DMS79 (cell line): ENCODE measurements around the gene WIPF1.
"Not testable (repeated sequence)": the region's sequence is repeated elsewhere in the genome, so short reads cannot be mapped to it uniquely, and the experiment has no call there.

Experiments
- DNase-seq: peaks from one replicate; lab custom pipeline; 2025; lab: John Stamatoyannopoulos, UW

WIPF1 gene

DNA sequence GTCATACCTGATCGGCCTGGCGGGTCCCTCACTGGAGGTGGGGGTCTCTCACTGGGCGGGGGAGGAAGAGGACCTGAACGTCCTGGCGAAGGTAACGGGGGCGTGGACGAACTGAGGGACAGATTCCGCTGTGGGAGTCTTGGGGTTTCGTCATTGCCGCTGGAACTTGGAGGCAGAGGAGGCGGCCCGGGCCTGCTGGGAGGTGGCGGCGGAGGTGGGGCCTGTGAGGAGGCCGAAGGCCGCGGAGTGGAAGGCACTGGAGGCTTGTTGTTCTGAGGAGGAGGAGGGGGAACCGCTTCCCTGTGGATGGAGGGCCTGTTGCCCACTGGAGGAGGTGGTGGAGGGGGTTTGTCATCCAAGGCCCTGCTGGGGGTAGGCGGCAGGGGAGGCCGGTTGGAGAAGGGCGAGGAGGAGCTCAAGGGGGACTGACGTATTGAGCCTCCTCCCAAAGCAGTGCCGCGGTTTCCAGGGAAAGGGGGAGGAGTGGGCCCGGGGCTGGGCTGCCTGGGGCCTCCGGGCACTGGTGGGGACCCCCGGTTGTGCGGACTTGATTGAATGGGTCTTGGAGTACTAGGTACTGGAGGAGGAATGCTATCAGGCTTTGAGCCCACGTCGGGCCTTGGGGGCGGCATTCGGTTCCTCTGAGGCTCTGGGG, 25.8 kb downstream of the WIPF1 start:
- no peak for DNase-seq

GRCh38 chr2:174570318-174570958, 27.2 kb downstream of the WIPF1 start:
- DNase-seq: no peak

DNA sequence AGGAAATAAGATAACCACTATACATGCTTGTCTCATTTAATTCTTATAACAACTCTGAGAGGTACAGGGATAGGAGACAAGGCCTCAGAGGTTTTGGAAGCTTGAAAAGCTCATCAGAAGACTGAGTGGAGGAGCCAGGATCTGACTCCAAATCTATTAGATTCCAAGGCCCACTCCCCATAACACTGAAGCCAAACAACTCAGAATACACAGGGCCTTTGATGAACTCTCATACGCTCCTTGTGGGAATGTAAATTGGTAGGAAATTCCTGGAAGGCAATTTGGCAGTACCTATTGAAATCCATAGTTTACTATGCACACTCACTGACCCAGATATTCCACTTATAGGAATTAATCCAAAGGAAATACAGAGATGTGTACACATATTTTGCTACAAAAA, 27.9 kb downstream of the WIPF1 start:
- no peak for DNase-seq

GRCh38 chr2:174568425-174568824, 29.2 kb downstream of the WIPF1 start:
- no peak for DNase-seq

DNA sequence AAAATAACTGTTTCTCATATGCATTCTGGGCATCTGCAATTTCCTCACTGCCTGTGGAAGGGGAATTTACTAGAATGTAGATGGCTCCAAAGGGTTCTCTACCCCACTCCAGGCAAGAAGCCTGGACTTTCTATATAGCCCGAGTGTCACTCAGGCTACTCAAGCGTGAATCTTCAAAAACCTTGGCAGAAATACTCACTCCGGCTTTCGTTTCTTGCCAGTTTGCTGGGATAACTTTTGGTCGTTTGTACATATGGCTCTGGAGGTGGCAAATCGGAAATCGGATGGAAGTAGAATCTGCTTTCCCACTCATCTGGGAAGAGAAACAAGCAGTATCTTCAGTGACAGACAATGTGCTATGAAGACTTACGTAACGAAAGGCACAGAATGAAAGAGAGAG, 30.7 kb downstream of the WIPF1 start:
- no peak for DNase-seq

- DNase-seq: no peak
These were observed 33.9 kb downstream of the WIPF1 start for GRCh38 chr2:174563530-174564282.

DNA sequence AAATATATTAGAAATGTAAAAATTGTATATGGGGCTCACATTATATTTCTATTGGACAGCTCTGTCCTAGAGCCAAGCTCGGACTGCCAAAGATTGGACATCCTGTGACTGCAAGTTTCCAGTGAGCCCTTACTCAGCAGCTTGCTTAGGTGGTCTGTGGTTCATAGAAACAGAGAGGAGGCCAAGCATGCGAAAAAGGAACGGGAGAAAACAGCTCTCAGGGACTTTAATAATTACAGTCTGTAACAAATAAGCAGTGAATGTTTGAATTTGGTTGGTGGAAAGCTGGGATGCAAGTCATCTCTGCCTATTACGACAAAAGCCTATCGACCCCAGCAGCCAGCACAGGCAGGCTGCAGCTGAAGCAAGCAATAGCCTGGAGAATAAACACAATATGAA, 35.6 kb downstream of the WIPF1 start:
- DNase-seq: no peak

DNA sequence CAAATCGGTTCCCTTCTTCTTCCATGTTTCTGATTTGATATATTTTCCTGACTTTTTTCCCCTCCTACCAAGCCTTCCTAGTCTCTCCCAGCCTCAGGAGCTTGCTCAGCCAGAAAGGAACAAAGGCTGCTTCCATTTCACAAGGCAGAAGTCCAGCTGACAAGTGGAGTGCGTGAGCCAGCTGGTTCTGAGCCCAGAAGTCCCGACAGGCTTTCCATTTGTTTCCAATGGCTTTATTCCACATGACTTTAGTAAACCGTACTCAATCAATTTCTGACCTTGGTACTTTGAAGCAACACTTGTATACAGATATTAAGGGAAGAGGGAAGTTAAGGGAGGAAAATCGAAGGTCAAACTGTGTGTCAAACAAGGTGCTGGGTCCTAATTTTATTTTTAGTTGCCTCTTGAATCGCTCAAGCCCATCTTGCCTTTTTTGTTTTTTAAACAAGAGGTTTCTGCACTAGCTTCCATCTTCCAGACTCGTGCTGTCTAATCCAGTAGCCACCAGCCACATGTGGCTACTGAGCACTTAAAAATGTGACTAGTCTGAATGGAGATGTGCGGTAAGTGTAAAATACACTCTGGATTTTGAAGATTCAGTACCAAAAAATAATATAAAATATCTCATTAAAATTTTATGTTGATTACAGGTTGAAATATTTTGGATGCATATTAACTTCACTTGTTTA, 36.2 kb downstream of the WIPF1 start:
- DNase-seq: peak; percentile 2

- DNase-seq: no peak
These were observed 36.9 kb downstream of the WIPF1 start for GRCh38 chr2:174560737-174561136.

DNA sequence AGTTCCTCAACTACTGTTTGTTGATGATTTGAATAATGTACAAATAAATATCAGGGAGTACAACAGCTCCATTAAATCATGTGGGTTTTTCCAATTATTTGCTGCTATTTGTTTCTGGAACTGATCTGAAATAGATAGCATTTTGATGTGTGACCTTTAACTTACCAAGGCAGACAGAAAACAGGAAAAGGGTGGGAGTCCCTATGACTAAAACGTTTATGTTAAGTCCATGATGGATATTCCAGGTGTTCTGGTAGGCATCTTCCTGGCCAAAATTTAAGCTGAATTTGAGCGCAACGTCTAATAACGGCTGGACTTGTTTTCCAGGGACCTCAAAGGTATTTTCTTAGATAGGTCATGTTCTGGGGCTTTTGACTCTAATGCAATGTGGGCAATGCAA, 41.6 kb downstream of the WIPF1 start:
- no peak for DNase-seq

- no peak for DNase-seq
These were observed 43.0 kb downstream of the WIPF1 start for GRCh38 chr2:174554529-174555150.

DNA sequence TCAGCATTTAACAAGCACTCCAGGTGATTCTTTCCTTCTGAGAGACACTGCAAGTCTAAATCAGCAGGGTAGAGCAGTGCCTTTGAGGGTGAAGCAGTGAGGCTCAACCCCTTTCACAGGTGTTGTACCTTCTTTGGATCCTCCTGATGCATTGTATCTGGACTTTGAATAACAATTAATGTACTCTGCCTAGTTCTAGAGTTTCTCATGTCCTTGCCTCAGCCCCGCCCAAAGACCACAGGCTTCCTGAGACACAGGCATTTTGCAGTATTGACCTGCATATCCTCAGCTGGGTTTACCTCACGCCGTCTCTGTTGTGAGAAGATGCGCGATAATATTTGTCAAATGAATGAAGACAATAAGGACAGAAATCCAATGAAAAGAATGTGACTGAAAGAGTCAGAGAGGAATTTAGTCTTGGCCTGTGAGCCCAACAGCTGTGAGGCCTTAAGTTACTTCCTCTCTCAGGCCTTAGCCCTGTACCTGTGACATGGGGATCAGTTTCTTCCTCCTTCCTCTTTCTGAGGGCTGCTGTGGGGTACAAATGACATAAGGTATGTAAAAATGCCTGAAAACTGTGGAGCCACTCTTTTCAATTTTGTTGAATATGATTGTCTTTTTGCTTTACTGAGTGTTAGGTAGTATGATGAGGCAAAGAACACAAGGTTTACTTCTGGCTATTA, 43.7 kb downstream of the WIPF1 start:
- no peak for DNase-seq

DNA sequence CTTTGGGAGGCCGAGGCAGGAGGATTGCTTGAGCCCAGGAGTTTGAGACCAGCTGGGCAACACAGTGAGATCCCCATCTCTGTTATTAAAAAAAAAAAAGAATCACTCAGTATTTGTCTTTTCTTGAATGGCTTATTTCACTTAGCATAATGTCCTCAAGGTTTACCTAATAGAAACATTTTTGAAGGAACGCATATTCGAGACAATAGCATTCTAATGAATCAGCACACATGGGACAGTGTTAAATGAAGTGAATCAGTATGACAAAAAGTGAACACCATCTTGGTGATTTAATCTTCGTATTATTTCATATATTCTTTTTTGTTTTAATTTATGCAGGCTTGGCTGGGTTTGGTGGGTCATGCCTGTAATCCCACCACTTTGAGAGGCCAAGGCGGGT, 44.7 kb downstream of the WIPF1 start:
- DNase-seq: no peak

DNA sequence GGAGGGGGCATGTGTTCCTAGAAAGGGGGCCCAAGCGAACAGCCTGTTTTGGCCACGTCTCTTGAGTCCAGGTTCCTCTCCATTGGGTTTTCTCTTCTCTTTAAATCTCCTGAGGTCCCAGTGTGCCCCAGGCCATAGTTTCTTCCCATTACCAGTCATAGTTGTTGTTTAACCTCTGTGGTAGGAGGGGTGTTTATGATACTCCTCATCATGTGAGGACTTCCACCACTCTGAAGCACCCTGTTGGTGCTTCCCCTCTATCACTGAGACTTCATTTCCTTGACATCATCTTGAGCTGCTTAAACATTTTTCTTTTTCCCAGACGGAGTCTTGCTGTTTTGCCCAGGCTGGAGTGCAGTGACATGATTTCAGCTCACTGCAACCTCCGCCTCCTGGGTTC, 45.9 kb downstream of the WIPF1 start:
- DNase-seq: no peak

GRCh38 chr2:174548646-174549045, 49.0 kb downstream of the WIPF1 start:
- not testable (repeated sequence) for DNase-seq

DNA sequence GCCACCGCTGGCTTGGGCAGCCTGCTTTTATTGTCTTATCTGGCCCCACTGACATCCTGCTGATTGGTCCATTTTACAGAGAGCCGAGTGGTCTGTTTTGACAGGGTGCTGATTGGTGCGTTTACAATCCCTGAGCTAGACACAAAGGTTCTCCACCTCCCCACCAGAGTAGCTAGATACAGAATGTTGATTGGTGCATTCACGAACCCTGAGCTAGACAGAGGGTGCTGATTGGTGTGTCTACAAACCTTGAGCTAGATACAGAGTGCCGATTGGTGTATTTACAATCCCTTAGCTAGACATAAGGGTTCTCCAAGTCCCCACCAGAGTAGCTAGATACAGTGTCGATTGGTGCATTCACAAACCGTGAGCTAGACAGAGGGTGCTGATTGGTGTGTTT, 49.6 kb downstream of the WIPF1 start:
- not testable (repeated sequence) for DNase-seq

DNA sequence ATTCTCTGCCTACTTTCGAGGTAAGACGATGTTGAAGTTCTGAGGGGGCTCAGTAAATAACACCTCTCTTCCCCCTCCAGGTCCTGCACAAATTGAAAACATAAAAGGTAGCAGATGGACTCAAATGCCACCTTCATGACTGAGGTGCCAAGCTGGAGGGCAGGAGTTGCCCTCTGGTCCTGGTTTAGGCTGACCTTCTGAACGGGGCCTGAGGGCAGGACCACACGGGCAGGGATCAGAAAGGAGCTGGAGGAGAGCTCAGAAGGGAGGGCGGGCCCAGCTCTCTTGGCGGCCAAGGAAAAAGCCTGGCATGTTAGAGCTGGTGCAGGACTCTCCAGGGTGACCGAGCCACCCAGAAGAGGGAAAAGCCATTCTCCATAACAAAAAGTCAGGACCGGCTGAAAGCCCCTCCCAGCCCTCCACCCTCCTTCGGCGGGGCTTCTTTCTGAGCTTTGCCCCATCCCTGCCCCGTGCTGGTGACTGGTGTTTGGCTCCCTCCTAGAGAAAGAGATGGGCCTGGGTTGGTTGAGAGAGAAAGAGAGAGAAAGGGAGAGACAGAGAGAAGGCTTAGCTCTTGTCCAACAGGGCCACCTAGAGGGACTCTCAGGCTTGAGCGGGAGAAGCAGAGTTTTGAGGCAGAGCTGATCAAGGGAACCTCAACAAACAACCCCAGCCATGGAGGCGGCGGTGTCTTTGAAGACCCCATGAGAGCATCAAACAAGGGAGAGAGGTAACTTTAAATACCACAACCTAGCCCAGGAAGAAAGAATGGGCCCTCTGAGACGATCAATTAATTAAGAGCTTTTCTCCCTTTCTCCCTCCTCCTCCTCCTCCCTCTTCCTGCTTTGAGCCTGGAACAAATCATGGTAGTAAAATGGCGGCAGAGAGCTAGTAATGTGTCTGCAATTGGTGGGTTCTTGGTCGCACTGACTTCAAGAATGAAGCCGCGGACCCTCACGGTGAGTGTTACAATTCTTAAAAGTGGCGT, 50.8 kb downstream of the WIPF1 start:
- DNase-seq: no peak

DNA sequence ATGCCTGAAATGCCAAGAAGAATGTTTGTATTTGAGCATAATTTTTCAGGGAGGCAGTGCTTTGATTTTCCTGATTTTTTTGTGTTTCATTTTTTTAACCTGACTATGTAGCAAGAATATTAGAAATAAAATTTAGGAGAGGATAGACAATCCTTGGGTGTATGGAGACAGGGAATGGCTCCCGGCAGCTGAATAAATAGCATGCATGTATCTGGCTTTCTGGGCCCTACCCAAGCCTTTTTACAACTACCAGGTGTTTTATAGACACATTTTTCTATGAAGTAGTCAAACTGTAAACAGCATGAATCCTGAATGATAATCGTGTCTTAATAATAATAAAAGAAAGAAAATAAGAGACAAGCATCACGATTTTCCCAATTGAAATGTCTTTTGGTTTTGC, 52.4 kb downstream of the WIPF1 start:
- DNase-seq: no peak

DNA sequence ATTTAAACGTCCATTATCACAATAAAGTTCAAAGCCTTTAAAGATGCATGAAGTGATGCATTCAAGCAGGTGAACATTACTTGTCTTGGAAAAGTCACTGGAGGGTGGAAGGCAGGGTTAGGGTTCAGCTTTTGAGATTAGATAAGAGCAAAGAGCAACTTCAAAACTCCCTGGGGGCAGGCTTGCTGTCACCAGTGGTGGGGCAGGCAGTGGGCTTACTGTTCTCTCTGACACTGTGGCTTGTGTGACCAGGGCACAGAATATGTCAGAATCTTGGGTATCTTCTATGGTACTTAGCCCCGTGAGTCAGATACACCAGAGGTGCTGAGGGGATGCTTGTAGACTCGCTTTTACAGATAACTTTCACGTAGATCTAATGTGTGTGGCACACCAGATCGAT, 52.8 kb downstream of the WIPF1 start:
- DNase-seq: no peak

GRCh38 chr2:174544156-174544555, 53.4 kb downstream of the WIPF1 start:
- DNase-seq: no peak
